H1 (cell line): ENCODE data around the gene PDE2A. TPM values are rescaled to one million over a fixed set of nuclear protein-coding genes. Genes with fewer than 3 reads are reported as not detected.

ENCODE experiments used
- CTCF ChIA-PET: fragments of 300-600 bp; sonication (Branson Sonifier 250); formaldehyde crosslinking; loops from one replicate; lab custom pipeline; 2021; ENCODE audit not compliant: partially characterized antibody; lab: Charles Lee
- POLR2A ChIA-PET: fragments of 300-600 bp; sonication (Branson Sonifier 250); formaldehyde crosslinking; loops from one replicate; lab custom pipeline; 2021; ENCODE audit warnings: inconsistent platforms; ENCODE audit not compliant: partially characterized antibody; lab: Charles Lee
- DNase-seq, 2 experiments: peaks; one replicate each; pipeline versions ENCODE4 v3.0.0 to v3.0.0-alpha.2; 2010 to 2022; ENCODE audit warnings: low spot score in 2 of 2, low read depth in 1 of 2, mixed read lengths in 1 of 2
- FAIRE-seq: peaks from 2 replicates; lab custom pipeline; 2011; peaks lifted over from hg19 to GRCh38; lab: Jason Lieb, UNC
- H2AFZ ChIP-seq: 2 replicates; pipeline ENCODE4 v1.8.1; 2012; ENCODE audit warnings: low read length, inconsistent platforms
- H2AK5ac ChIP-seq: 2 replicates; pipeline ENCODE4 v1.6.1; 2013; ENCODE audit warnings: low read depth, low read length
- H2BK120ac ChIP-seq: replicated peaks from 2 replicates; pipeline ENCODE3; 2013; ENCODE audit warnings: low read depth, low read length, inconsistent platforms
- H2BK12ac ChIP-seq: 2 replicates; pipeline ENCODE4 v1.6.1; 2013; ENCODE audit warnings: low read depth, low read length
- H2BK15ac ChIP-seq: 2 replicates; pipeline ENCODE4 v1.6.1; 2013; ENCODE audit warnings: low read length
- H2BK20ac ChIP-seq: 2 replicates; pipeline ENCODE4 v1.6.1; 2013; ENCODE audit warnings: low read length
- H2BK5ac ChIP-seq: 2 replicates; pipeline ENCODE4 v1.6.1; 2013; ENCODE audit warnings: low read depth, low read length
- H3K14ac ChIP-seq: 2 replicates; pipeline ENCODE4 v1.6.1; 2013; ENCODE audit warnings: inconsistent platforms; ENCODE audit not compliant: insufficient read length
- H3K18ac ChIP-seq: 2 replicates; pipeline ENCODE4 v1.6.1; 2013; ENCODE audit warnings: low read length; ENCODE audit errors: extremely low read depth
- H3K23ac ChIP-seq: 2 replicates; pipeline ENCODE4 v1.6.1; 2013; ENCODE audit warnings: inconsistent platforms; ENCODE audit not compliant: insufficient read length
- H3K23me2 ChIP-seq: 2 replicates; pipeline ENCODE4 v1.6.1; 2013; ENCODE audit warnings: low read depth, low read length
- H3K27ac ChIP-seq: 2 replicates; pipeline ENCODE4 v1.6.1; 2011; ENCODE audit warnings: low read depth, low read length, inconsistent platforms
- H3K27me3 ChIP-seq, 4 experiments: replicated peaks in 1 of 4; 1 replicate in 1 of 4; 2 replicates in 3 of 4; pipeline versions ENCODE4 v1.6.1 to v1.8.1; 2011 to 2013; ENCODE audit warnings: low read length in 3 of 4, mild to moderate bottlenecking in 3 of 4, inconsistent platforms in 2 of 4, mixed read lengths in 2 of 4, moderate library complexity in 1 of 4; ENCODE audit not compliant: control insufficient read depth in 3 of 4, insufficient read depth in 3 of 4; ENCODE audit errors: extremely low read depth in 1 of 4
- H3K36me3 ChIP-seq, 4 experiments: 2 replicates each; pipeline versions ENCODE4 v1.6.1 to v1.8.1; 2011 to 2013; ENCODE audit warnings: mild to moderate bottlenecking in 4 of 4, low read length in 3 of 4, moderate library complexity in 2 of 4, control low read depth in 1 of 4, inconsistent platforms in 1 of 4; ENCODE audit not compliant: insufficient read depth in 4 of 4, control insufficient read depth in 2 of 4
- H3K4ac ChIP-seq: replicated peaks from 2 replicates; pipeline ENCODE3; 2013; ENCODE audit warnings: low read length, low read depth, mixed read lengths, inconsistent platforms; ENCODE audit not compliant: insufficient read length
- H3K4me1 ChIP-seq, 4 experiments: replicated peaks in 1 of 4; 1 replicate in 1 of 4; 2 replicates in 3 of 4; pipeline versions ENCODE4 v1.6.1 to v1.8.1; 2011 to 2013; ENCODE audit warnings: low read length in 3 of 4, inconsistent platforms in 2 of 4, mixed read lengths in 1 of 4; ENCODE audit not compliant: insufficient read depth in 4 of 4, control insufficient read depth in 3 of 4
- H3K4me2 ChIP-seq, 2 experiments: 2 replicates each; pipeline versions ENCODE4 v1.6.1 to v1.8.1; 2011 to 2013; ENCODE audit warnings: low read depth in 2 of 2, low read length in 2 of 2, control low read depth in 1 of 2, inconsistent platforms in 1 of 2, mild to moderate bottlenecking in 1 of 2; ENCODE audit not compliant: insufficient read depth in 1 of 2
- H3K4me3 ChIP-seq, 4 experiments: fragments of 200-600, 300-600 bp in 1 of 4; sonication (generic), shearing (Covaris generic), sonication (Bioruptor Twin) in 1 of 4; 2 replicates each; pipeline versions ENCODE4 v1.5.1 to v1.8.1; 2011 to 2016; ENCODE audit warnings: low read length in 4 of 4, low read depth in 3 of 4, control low read depth in 2 of 4, inconsistent platforms in 2 of 4, mild to moderate bottlenecking in 2 of 4, mixed read lengths in 1 of 4, moderate library complexity in 1 of 4; ENCODE audit not compliant: insufficient read depth in 2 of 4; ENCODE audit errors: extremely low read depth in 1 of 4
- H3K56ac ChIP-seq: replicated peaks from 2 replicates; pipeline ENCODE3; 2013; ENCODE audit warnings: low read depth, mild to moderate bottlenecking, mixed read lengths, low read length, inconsistent platforms; ENCODE audit not compliant: insufficient read length
- H3K79me1 ChIP-seq: 2 replicates; pipeline ENCODE4 v1.6.1; 2013; ENCODE audit warnings: low read depth, low read length, control low read depth
- H3K79me2 ChIP-seq, 2 experiments: 2 replicates each; pipeline versions ENCODE4 v1.6.1 to v1.8.1; 2012 to 2013; ENCODE audit warnings: low read length in 2 of 2, mild to moderate bottlenecking in 2 of 2, inconsistent platforms in 1 of 2; ENCODE audit not compliant: insufficient read depth in 2 of 2, control insufficient read depth in 1 of 2
- H3K9ac ChIP-seq, 4 experiments: replicated peaks in 1 of 4; 1 replicate in 1 of 4; 2 replicates in 3 of 4; pipeline versions ENCODE4 v1.6.1 to v1.8.1; 2011 to 2013; ENCODE audit warnings: low read depth in 3 of 4, low read length in 3 of 4, control low read depth in 2 of 4, mild to moderate bottlenecking in 2 of 4, moderate library complexity in 2 of 4, inconsistent platforms in 1 of 4; ENCODE audit errors: extremely low read depth in 1 of 4
- H3K9me3 ChIP-seq, 2 experiments: 2 replicates each; pipeline versions ENCODE4 v1.6.1 to v1.8.1; 2012 to 2013; ENCODE audit warnings: mild to moderate bottlenecking in 2 of 2, moderate library complexity in 2 of 2, control low read depth in 1 of 2, inconsistent platforms in 1 of 2, low read depth in 1 of 2, low read length in 1 of 2, mixed read lengths in 1 of 2; ENCODE audit not compliant: insufficient read depth in 2 of 2
- H4K20me1 ChIP-seq, 2 experiments: replicated peaks in 1 of 2; 2 replicates each; pipeline versions ENCODE3 to v1.8.1; 2011 to 2013; ENCODE audit warnings: inconsistent platforms in 2 of 2, low read length in 2 of 2, mild to moderate bottlenecking in 1 of 2; ENCODE audit not compliant: insufficient read depth in 2 of 2, control insufficient read depth in 1 of 2
- H4K5ac ChIP-seq: 2 replicates; pipeline ENCODE4 v1.6.1; 2013; ENCODE audit warnings: low read length, low read depth, mixed read lengths, inconsistent platforms; ENCODE audit not compliant: insufficient read length
- H4K8ac ChIP-seq: 2 replicates; pipeline ENCODE4 v1.8.0; 2013; ENCODE audit warnings: mild to moderate bottlenecking, moderate library complexity, low read length, inconsistent platforms; ENCODE audit not compliant: insufficient read depth; ENCODE audit errors: extremely low read depth
- H4K91ac ChIP-seq: replicated peaks from 2 replicates; pipeline ENCODE3; 2013; ENCODE audit warnings: low read length, mixed read lengths, inconsistent platforms; ENCODE audit not compliant: insufficient read length
- ATF2 ChIP-seq: IDR thresholded peaks from 2 replicates; pipeline ENCODE4 v1.6.1; 2012; ENCODE audit warnings: low read length, inconsistent platforms
- CEBPB ChIP-seq: IDR thresholded peaks from 2 replicates; pipeline ENCODE4 v1.6.1; 2012; ENCODE audit warnings: low read depth, low read length
- FOSL1 ChIP-seq: IDR thresholded peaks from 2 replicates; pipeline ENCODE4 v1.6.1; 2011; ENCODE audit warnings: mild to moderate bottlenecking, low read depth, low read length, moderate library complexity; ENCODE audit not compliant: insufficient read depth
- NANOG ChIP-seq: IDR thresholded peaks from 2 replicates; pipeline ENCODE4 v1.6.1; 2011; ENCODE audit warnings: low read length, low read depth, mild to moderate bottlenecking, inconsistent platforms; ENCODE audit not compliant: insufficient read depth, poor library complexity, severe bottlenecking
- RAD21 ChIP-seq, 2 experiments: IDR thresholded peaks in 1 of 2; conservative IDR thresholded peaks in 1 of 2; 2 replicates each; pipeline ENCODE4 v1.6.1; 2011; ENCODE audit warnings: low read depth in 2 of 2, low read length in 2 of 2, improper control_type of control experiment in 1 of 2, inconsistent platforms in 1 of 2, mild to moderate bottlenecking in 1 of 2, moderate library complexity in 1 of 2
- RNF2 ChIP-seq: fragments of 200-900, 300-1000 bp; sonication (generic); IDR thresholded peaks from 2 replicates; pipeline ENCODE4 v1.7.1; 2016; ENCODE audit warnings: borderline replicate concordance, low read depth, mild to moderate bottlenecking, antibody characterized with exemption, low read length; ENCODE audit not compliant: poor library complexity, severe bottlenecking; ENCODE audit errors: missing control alignments
- SAP30 ChIP-seq: fragments of 300-600 bp; sonication (generic); IDR thresholded peaks from 2 replicates; pipeline ENCODE4 v1.7.1; 2012; ENCODE audit warnings: low read length, moderate library complexity, mild to moderate bottlenecking, inconsistent platforms; ENCODE audit not compliant: insufficient read depth, insufficient replicate concordance
- SUZ12 ChIP-seq: fragments of 200-600 bp; sonication (generic); IDR thresholded peaks from 2 replicates; pipeline ENCODE4 v1.6.1; 2012; ENCODE audit warnings: mild to moderate bottlenecking, inconsistent platforms, low read length, moderate library complexity, mixed read lengths
- TAF1 ChIP-seq: IDR thresholded peaks from 2 replicates; pipeline ENCODE4 v1.6.1; 2011; ENCODE audit warnings: mild to moderate bottlenecking, low read depth, low read length
- WGBS, 2 experiments: shearing (Covaris generic) in 1 of 2; methylation state at CpG; one replicate each; pipeline versions ENCODE4 v1.1.6 to v1.1.7; 2013 to 2015; ENCODE audit warnings: low lambda C conversion rate in 2 of 2, mixed read lengths in 2 of 2, inconsistent platforms in 1 of 2, low coverage in 1 of 2, missing lambda C conversion rate in 1 of 2; ENCODE audit not compliant: insufficient replicate concordance in 2 of 2, insufficient coverage in 1 of 2, insufficient read length in 1 of 2; ENCODE audit errors: extremely low coverage in 1 of 2, missing lambda C conversion rate in 1 of 2; 5-methylcytosine and 5-hydroxymethylcytosine counted together
- polyA plus RNA-seq, 7 experiments: library from polyadenylated mRNA; depleted of rRNA in 3 of 7; stranded (reverse) in 5 of 7; unstranded in 2 of 7; fragments of >200 nt in 5 of 7; fragments of 200-250 nt in 2 of 7; gene quantifications; 1 replicate in 5 of 7; 2 replicates in 1 of 7; 4 replicates in 1 of 7; pipeline versions ENCODE4 v1.2.1 to v1.2.3, GENCODE V29; 2011 to 2013; ENCODE audit warnings: missing spikeins in 2 of 7, mixed read lengths in 2 of 7
- total RNA-seq: library from RNA; stranded (reverse); fragmentation: NEBNext Ultra II Directional; extraction: Animal tissue kit (Norgen Biotek cat#: 25700); gene quantifications from 2 replicates; pipeline ENCODE4 v1.2.1, GENCODE V29; 2021

The PDE2A gene
- total and polyA plus RNA-seq, 2 of the 8 experiments (the other 6 are each of a cell fraction or from before 2014, with no cell fraction given), result 3.4 to 7.1 TPM

GRCh38 chr11:72605973-72606747 is 68.1 kb downstream of the PDE2A start:
- Histone ChIP-seq H3K23me2 (no peaks in the 10 kb centered on the region), H3K4me1 (no peaks in the 10 kb centered on the region), H3K23ac (no peak overlapping the region), H3K36me3 (no peaks in the 10 kb centered on the region), H3K9me3 (no peaks in the 10 kb centered on the region), H2AFZ (no peak overlapping the region), H3K27me3 (no peaks in the 10 kb centered on the region; a peak in 1 of 7 replicates), H3K9ac (no peak overlapping the region), H3K79me2 (no peaks in the 10 kb centered on the region), H3K4me2 (no peak overlapping the region), H2BK15ac (no peak overlapping the region; the same call in 1 of the 2 replicates), H3K79me1 (no peaks in the 10 kb centered on the region), H4K20me1 (no peaks in the 10 kb centered on the region), H3K14ac (no peak overlapping the region), H3K4ac (no peak overlapping the region), H3K4me3 (no peak overlapping the region), H2BK12ac (no peak overlapping the region), H3K56ac (no peak overlapping the region), H2BK5ac (no peak overlapping the region), H4K8ac (no peak overlapping the region; the same call in 1 of the 2 replicates), H3K27ac (no peak overlapping the region), H3K18ac (no peak overlapping the region), H4K5ac (no peak overlapping the region), H4K91ac (no peak overlapping the region), H2AK5ac (no peak overlapping the region), H2BK120ac (no peak overlapping the region), H2BK20ac (no peak overlapping the region)
- WGBS, 2 experiments, result 83% methylated on average over 13 of the region's 13 CpGs; no CpG with 5 or more reads in 1 of the 2 experiments
- no peak for DNase-seq
- ChIA-PET POLR2A (no interaction called here), CTCF (interaction anchor here (0.9 to 21.9 kb wide), 11 partner anchors 7 to 177 kb away, joined by 3 to 624 read pairs (median 5); partner anchors contain the start of gene PDE2A)
- FAIRE-seq, result no peak
- TF ChIP-seq CEBPB, result no peak
- no peak for TF ChIP-seq SAP30
- no peak for TF ChIP-seq ATF2
- TF ChIP-seq TAF1, result no peak
- TF ChIP-seq RNF2, result no peak
- no peak for TF ChIP-seq SUZ12
- TF ChIP-seq NANOG, result no peak
- TF ChIP-seq RAD21 (IDR thresholded peaks at IDR 0.05 in 1 of 2, conservative IDR thresholded peaks at IDR 0.05 in 1 of 2; ENCODE audit: low read depth in 2 of 2, low read length in 2 of 2), result no peak
- no peak for TF ChIP-seq FOSL1
